Esophagus squamous epithelium (tissue), 5 donors: ENCODE measurements around the gene CCDC85C. TPM values are rescaled to one million over a fixed set of nuclear protein-coding genes. Genes with fewer than 3 reads are reported as not detected.
A peak's percentile ranks its signal among the peaks of the same experiment; 100 is the strongest.

ENCODE experiments used
- DNase-seq: peaks from one replicate; lab custom pipeline; 2025; lab: John Stamatoyannopoulos, UW
- H3K27ac ChIP-seq, 4 donors: fragments of 200-600 bp; sonication (generic); one replicate each; pipeline ENCODE4 v1.5.1; 2016 to 2019; ENCODE audit warnings: mild to moderate bottlenecking in 1 of 4
- H3K27me3 ChIP-seq, 4 donors: fragments of 200-600 bp; sonication (generic); 1 replicate in 3 of 4; 2 replicates in 1 of 4; pipeline versions ENCODE4 v1.5.1 to v1.6.0; 2017 to 2021; ENCODE audit warnings: antibody characterized with exemption in 1 of 4
- H3K36me3 ChIP-seq, 3 donors: fragments of 200-600 bp; sonication (generic); one replicate each; pipeline ENCODE4 v1.5.1; 2016 to 2019
- H3K4me1 ChIP-seq, 3 donors: fragments of 200-600 bp; sonication (generic); one replicate each; pipeline ENCODE4 v1.5.1; 2017 to 2019
- H3K4me3 ChIP-seq, 4 donors: fragments of 200-600 bp; sonication (generic); 1 replicate in 3 of 4; 2 replicates in 1 of 4; pipeline ENCODE4 v1.5.1; 2016 to 2019; ENCODE audit warnings: mild to moderate bottlenecking in 2 of 4, moderate library complexity in 1 of 4
- H3K9me3 ChIP-seq, 3 donors: fragments of 200-600 bp; sonication (generic); one replicate each; pipeline ENCODE4 v1.5.1; 2016 to 2019
- POLR2A ChIP-seq, 4 donors: fragments of 450-650 bp; IDR thresholded peaks; one replicate each; pipeline ENCODE4 v1.6.1; 2017; ENCODE audit warnings: antibody characterized with exemption in 4 of 4, mild to moderate bottlenecking in 4 of 4, moderate library complexity in 3 of 4
- WGBS, 2 donors: methylation state at CpG; one replicate each; pipeline ENCODE4 v1.1.5; 2018; 5-methylcytosine and 5-hydroxymethylcytosine counted together
- intact Hi-C: fragments of 100-400 bp; cut with DNase I; formaldehyde crosslinking; loops from one replicate; pipeline ENCODE4 v1.15.0; 2022
- total RNA-seq, 4 donors: library from RNA; depleted of rRNA; stranded (reverse); fragments of >200 nt; gene quantifications; one replicate each; pipeline ENCODE4 v1.1.0, GENCODE V29; 2016
- TF ChIP-seq, protein P1 (sequence below), 6 experiments: fragments of 450-650 bp in 4 of 6; fragments of 200-600 bp in 2 of 6; sonication (generic) in 2 of 6; IDR thresholded peaks; one replicate each; pipeline ENCODE4 v1.5.1; 2016 to 2019; ENCODE audit warnings: antibody characterized with exemption in 6 of 6, mild to moderate bottlenecking in 4 of 6, moderate library complexity in 4 of 6
- donor health status: DM: yes; HTN: yes; CAD: no.

Gene CCDC85C
- total RNA-seq, 4 donors from 2014 or later, result 23.4 to 52.0 (median 27.1) TPM

DNA sequence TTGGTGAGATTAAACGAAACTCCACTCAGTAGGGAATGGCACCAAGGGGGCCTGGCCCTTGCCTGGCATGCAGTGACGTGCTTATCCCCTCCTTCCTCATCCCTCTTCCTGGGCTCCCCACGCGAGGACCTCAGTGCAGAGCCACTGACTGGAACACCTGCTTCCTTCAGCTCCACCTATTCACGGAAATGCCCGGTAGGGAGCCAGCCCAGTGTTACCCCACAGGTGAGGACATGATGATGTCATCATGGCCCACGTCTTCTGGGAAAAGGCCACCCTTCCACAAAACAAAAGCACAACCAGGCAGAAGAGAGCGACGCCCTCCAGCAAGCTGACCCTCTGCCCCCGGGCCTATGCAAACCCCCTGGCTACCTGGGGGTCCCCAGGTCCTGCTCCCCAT is 42.1 kb downstream of the CCDC85C start:
- Histone ChIP-seq H3K36me3 (no peaks in the 10 kb centered on the region), H3K9me3 (no peaks in the 10 kb centered on the region), H3K4me1 (peaks cover 61 to 79% (median 61%) of the 10 kb centered on the region in 3 donors), H3K4me3 (no peak overlapping the region), H3K27me3 (no peaks in the 10 kb centered on the region), H3K27ac (peak overlapping the region; percentile 75 to 97 (median 82))
- WGBS, 2 donors, result 34 to 37% methylated on average over 7 to 8 of the region's 10 CpGs
- DNase-seq, result no peak
- intact Hi-C loops, result no loop called here
- TF ChIP-seq POLR2A (IDR thresholded peaks at IDR 0.05), result no peak
- TF ChIP-seq, protein P1, sequence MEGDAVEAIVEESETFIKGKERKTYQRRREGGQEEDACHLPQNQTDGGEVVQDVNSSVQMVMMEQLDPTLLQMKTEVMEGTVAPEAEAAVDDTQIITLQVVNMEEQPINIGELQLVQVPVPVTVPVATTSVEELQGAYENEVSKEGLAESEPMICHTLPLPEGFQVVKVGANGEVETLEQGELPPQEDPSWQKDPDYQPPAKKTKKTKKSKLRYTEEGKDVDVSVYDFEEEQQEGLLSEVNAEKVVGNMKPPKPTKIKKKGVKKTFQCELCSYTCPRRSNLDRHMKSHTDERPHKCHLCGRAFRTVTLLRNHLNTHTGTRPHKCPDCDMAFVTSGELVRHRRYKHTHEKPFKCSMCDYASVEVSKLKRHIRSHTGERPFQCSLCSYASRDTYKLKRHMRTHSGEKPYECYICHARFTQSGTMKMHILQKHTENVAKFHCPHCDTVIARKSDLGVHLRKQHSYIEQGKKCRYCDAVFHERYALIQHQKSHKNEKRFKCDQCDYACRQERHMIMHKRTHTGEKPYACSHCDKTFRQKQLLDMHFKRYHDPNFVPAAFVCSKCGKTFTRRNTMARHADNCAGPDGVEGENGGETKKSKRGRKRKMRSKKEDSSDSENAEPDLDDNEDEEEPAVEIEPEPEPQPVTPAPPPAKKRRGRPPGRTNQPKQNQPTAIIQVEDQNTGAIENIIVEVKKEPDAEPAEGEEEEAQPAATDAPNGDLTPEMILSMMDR (IDR thresholded peaks at IDR 0.05), result no peak

DNA sequence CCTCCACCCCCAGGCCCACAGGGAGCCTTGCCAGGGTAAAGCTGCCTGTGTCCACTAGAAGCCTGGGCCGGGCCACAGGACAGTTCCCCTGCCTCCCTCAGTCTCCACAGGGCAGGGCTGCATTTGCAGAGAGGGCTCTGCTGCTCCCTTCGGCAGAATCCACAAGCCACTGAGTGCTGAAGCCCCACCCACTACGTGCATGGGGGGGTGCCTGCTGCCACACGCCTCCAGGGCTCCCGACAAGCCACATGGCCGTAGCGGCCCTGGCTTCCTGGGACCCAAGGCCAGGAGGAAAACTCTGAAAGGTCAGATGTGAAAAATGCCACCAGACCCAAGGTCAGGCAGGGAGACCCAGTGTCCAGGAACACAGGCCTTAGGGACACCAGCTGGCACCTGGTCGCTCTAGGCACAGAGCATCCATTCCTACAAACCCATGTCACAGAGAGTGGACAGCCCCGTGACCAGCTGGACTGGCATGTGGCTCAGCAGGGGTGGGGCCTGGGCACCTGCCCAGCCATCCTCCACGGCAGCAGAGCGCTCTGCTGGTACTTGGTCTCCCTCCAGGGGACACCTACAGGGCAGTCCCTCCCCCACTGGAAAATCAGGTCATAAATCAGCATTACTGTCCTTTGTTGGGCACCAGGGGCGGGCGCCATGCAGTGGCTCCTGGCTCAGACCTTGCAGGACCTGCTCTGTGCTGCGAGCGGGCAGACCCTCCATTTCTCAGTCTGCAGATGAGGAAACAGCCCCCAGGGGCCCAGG is 42.9 kb downstream of the CCDC85C start:
- Histone ChIP-seq H3K27ac (peak overlapping the region; percentile 75 to 97 (median 82)), H3K4me1 (peaks cover 53 to 71% (median 53%) of the 10 kb centered on the region in 3 donors), H3K36me3 (no peaks in the 10 kb centered on the region), H3K4me3 (no peak overlapping the region), H3K27me3 (no peaks in the 10 kb centered on the region), H3K9me3 (no peaks in the 10 kb centered on the region)
- WGBS, 2 donors, result 8% methylated on average over 2 of the region's 15 CpGs; no CpG with 5 or more reads in 1 of the 2 donors
- DNase-seq, result no peak
- intact Hi-C loops, result no loop called here
- TF ChIP-seq, protein P1 (IDR thresholded peaks at IDR 0.05), result peak in 1 of 6 experiments; percentile 9
- no peak for TF ChIP-seq POLR2A (IDR thresholded peaks at IDR 0.05)

DNA sequence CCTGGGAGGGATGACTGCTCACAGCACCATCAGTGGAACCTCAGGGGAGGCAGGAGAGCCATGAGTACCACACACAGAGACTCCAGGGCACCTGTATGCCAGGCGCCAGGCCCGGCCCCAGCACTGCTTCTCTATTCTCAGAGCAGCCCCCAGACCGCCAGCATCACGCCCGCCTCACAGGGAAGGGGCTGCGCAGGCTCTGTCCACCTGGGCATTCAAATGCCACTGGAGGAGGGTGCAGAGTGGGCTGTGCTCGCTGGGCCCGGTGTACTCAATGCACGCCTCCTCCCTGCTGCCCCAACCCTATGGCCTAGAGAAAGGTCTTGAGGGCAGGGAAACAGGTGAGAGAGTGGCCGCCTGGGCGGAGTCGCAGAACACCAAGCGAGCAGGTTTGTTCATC is 43.6 kb downstream of the CCDC85C start:
- H3K4me1 ChIP-seq, result peaks cover 47 to 67% (median 50%) of the 10 kb centered on the region in 3 donors
- no peak for DNase-seq
- no peak for TF ChIP-seq POLR2A (IDR thresholded peaks at IDR 0.05)
- TF ChIP-seq, protein P1 (IDR thresholded peaks at IDR 0.05), result no peak
- intact Hi-C loops, result no loop called here
- no peaks in the 10 kb centered on the region for H3K36me3 ChIP-seq
- H3K27ac ChIP-seq, result peak overlapping the region; percentile 75 to 97 (median 82)
- H3K4me3 ChIP-seq, result no peak overlapping the region
- H3K27me3 ChIP-seq, result no peaks in the 10 kb centered on the region
- H3K9me3 ChIP-seq, result no peaks in the 10 kb centered on the region
- 88 to 90% methylated on average over 7 to 13 of the region's 13 CpGs for WGBS, 2 donors

DNA sequence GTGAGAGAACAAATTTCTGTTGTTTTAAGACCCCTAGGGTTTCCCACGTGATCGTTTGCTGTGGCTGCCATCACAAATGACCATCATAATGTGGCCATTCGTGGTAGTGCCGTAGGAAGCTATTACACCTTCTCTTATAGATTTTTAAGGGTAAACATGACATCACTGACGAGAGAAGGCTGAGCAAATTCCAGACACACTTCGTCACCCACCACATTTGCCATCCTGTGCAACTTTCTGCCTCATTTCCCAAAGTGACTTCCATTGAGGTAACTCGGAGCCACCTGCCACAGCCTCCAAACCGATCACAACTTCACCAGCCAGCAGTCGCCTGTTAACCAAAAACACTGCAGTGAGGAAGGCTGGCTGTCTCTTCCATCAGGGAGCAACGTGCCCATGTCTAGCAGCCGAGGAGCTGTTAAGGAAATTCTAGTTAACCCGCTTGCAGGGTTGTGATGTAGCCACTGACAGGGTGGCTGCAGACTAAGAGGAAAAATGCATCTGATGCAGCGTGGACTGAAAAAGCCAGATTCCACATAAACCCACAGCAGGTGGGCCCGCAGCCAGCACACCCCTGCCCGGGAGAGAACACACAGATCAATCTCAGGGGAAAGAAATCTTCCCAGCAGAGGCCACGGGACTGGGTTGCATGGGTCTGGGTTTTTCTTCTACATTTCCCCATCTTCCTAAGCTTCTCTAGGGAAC is 44.6 kb downstream of the CCDC85C start:
- no peak for DNase-seq
- intact Hi-C loops, result no loop called here
- Histone ChIP-seq H3K4me3 (no peak overlapping the region), H3K4me1 (peaks cover 47 to 67% (median 49%) of the 10 kb centered on the region in 3 donors), H3K36me3 (no peaks in the 10 kb centered on the region), H3K27ac (peak overlapping the region in 3 of 4 donors; percentile 75 to 97 (median 79)), H3K27me3 (no peaks in the 10 kb centered on the region), H3K9me3 (no peaks in the 10 kb centered on the region)
- TF ChIP-seq, protein P1 (IDR thresholded peaks at IDR 0.05), result no peak
- no peak for TF ChIP-seq POLR2A (IDR thresholded peaks at IDR 0.05)
- 75 to 81% methylated on average over 14 of the region's 16 CpGs for WGBS, 2 donors
